NCI-H69 (cell line): Measurements from ENCODE around the gene SLC34A1.
"Not testable (repeated sequence)": the region's sequence is repeated elsewhere in the genome, so short reads cannot be mapped to it uniquely, and the experiment has no call there.

Experiments used
- DNase-seq: peaks from one replicate; lab custom pipeline; 2025; lab: John Stamatoyannopoulos, UW

SLC34A1 gene

DNA sequence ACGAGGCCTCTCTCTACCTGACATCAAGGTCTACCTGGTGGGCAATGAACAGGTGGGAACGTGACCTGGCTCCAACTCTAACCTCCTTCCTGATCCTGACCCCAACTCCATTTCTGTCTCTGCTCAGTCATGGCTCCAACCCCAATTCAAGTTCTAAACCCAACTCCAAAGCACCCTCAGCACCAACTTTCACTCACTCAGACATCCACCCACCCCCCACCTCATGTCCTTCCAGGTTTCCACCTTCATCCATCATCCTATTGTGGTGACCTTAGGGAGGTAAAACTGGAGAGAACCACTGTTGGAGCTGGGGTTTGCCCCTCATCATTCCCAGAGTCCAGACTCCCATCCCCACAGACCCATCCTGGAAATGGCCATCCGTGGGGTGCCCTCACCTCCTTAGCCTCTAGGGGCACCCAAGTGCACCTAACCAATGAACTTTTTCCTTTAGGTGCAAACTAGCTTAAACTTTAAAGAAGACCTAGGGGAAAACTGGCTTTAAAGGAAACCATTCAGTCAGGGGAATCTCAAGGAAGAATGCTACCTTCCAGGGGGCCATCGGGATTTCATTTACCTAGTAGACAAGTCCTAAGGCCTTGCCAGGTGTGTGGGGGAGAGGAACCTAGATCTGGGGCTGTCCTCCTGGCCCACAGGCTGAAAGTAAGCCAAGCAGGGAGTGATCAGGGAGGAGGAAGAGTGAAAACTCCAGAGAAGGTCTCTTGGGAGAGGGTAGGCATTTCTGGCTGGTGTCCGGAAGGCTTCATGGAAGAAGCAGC is 15.2 kb upstream of the SLC34A1 start:
- DNase-seq: peak; percentile 40

DNA sequence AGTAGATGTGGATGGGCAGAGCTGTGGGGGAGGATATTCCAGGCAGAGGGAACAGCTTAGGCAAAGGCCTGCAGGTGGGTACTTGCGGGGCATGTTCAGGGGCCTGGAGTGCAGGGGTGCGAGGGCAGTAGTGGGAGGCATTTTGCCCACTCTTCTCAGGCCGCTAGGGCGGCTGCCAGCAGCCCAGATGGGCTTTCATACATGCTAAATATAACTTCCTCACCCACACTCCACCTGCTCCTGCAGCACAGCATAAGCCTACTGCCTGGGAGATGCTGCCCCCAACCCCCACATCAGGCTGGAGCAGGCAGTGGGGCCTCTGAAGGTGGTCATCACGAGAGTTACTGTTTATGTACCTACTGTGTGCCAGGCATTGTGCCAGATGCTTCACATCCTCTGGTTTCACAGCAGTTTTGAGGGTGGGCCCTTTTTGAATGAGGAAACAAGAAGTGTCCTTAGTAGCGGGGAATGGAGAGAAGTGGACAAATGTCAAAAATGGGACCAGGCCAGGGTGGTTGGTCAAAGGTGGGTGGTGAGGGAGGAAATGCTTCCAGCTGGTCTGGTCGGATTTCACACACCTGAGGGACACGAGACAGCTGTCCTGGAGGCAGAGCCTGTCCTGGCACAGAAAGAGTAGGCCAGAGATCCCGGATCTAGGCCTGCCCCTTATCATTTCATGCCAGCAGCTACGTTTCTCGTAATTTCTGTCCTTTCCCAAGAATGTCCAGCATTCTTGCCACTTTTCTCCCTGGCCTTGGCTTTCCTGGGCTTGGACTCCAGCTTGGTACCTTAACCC is 14.4 kb upstream of the SLC34A1 start:
- no peak for DNase-seq

- peak; percentile 96 for DNase-seq
Observed at GRCh38 chr5:177370488-177371119, 13.6 kb upstream of the SLC34A1 start.

DNA sequence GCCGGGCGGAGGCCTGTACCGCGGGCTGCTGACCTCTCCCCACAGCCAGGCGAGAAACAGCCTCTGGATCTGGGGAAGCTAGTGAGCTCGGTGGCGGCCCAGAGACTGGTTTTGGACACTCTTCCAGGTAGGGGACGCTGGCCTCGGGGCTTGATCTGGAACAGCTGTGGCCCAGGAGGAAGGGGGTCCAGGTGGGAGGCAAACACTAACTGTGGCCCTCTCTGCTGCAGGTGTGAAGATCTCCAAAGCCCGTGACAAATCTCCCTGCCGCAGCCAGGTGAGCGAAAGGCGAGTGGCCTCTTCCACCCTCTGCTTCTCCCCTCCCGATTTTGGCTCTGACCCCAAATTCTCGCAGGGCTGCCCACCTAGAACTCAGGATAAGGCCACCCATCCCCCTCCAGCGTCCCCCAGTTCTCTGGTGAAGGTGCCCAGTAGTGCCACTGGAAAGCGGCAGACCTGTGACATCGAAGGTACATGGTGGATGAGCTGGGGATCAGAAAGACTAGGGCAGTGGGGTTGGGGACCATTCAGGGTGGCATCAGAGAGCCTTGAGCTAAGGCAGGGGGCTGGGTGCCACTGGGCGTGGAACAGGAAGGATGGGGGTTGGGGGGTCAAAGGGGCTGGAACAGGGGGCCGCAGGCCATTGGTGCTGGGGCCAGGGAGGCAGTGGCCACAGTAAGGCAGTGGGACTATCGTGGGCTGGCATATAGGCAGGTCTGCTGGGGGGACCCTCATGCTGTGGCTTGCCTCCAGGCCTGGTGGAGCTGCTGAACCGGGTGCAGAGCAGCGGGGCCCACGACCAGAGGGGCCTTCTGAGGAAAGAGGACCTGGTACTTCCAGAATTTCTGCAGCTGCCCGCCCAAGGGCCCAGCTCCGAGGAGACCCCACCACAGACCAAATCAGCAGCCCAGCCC is 12.9 kb upstream of the SLC34A1 start:
- DNase-seq: no peak

GRCh38 chr5:177372034-177372896 is 12.0 kb upstream of the SLC34A1 start:
- no peak for DNase-seq

DNA sequence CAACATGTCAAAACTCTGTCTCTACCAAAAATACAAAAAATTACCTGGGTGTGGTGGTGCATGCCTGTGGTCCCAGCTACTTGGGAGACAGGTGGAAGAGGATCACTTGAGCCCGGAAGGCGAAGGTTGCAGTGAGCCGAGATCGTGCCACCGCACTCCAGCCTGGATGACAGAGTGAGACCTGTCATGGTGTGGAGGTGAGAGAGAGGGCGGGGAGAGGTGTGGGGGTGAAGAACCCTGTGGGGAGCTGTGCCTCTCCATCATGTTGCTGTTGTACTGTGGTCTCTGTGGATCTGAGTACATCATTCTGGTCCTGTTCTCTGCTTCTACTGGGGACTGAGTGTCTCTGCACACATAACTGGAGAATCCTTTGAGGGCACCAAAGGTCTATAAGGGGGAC is 11.3 kb upstream of the SLC34A1 start:
- DNase-seq: no peak

- DNase-seq: peak; percentile 24
Observed at GRCh38 chr5:177373806-177374205, 10.4 kb upstream of the SLC34A1 start.

DNA sequence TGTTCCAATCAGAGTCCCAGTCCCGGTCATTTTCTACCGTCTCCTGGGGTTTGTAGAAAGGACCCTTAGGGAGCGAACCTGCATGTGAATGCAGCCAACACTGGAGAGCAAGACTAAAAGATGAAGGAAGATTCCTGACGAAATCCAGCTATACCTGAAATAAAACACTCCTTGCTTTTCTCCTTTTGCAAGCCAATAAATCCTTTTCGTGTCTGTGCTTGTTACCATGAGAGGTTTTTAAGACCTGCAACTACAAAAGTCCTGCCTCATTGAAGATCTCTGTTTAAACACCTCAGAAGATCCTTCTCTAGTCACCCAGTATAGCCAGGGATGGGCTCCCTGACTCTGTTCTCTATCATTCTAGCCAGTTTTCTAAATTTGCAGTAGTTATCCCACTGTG is 10.0 kb upstream of the SLC34A1 start:
- no peak for DNase-seq

DNA sequence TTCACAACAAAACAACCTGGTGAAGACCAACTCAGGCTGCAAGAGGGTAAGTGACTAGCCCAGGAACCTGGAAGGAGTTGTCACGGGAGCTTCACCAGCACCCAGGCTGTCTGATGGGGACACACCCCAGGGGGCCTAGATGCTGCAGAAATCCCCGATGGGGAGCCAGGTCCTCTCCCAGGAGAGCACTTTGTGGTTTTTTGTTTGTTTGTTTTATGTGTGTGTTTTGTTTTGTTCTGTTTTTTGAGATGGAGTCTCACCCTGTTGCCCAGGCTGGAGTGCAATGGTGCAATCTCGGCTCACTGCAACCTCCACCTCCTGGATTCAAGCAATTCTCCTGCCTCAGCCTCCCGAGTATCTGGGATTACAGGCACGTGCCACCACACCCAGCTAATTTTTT is 8.7 kb upstream of the SLC34A1 start:
- DNase-seq: not testable (repeated sequence)

- DNase-seq: no peak
Observed at GRCh38 chr5:177376107-177376506, 8.1 kb upstream of the SLC34A1 start.

- peak; percentile 49 for DNase-seq
Observed at GRCh38 chr5:177377851-177378776, 6.1 kb upstream of the SLC34A1 start.

DNA sequence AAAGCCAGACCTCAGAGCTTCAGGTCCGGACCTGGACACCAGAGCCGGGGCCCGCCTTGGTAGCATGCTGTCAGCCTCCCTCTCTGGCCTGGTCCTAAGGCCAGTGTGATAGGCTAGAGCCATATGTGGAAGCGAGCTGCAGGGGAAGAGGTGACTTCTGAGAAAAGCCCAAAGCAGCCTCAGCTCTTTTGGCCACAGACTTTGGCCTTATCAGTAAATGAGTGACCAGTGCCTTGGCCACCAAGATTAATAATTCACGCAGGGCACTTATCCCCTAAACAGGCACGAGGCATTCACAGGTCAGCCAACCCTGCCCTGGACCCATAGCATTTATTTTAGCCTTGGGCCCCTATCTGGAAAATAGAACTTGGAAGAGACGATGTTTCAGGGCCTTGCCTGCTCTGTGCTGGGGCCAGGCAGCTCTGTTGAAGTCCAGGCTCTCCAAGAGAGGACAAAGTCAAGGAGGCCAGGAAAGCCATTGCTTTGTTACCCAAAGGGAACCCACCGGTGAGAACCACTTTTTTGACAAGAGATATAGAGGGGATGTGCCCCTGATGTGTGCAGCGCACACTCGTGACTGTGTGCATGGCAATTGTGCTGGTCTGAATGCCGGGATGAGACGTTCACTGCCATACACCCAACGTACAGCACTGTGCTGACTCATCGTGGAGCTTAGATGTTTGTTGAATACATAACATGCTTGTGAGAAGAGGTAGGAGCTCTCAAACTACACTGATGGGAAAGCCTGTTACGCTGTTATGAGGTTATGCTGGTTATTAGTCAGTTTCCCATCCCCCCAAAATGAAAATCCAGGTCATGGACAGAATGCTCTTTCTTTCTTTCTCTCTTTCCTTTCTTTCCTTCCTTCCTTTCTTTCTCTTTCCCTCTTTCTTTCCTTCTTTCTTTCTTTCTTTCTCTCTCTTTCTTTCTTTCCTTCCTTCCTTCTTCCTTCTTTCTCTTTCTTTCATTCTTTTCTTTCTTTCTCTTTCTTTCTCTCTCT is 5.0 kb upstream of the SLC34A1 start:
- DNase-seq: no peak

DNA sequence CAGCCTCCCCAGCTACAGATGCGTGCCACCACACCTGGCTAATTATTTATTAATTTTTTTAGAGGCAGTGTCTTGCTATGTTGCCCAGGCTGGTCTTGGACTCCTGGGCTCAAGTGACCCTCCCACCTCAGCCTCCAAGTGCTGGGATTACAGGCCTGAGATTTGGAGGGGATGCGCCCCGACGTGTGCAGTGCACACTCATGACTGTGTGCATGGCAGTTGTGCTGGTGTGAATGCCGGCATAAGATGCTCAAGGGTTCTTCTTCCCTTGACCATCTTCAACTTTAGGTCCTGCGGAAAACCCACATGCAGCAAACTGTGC is 3.5 kb upstream of the SLC34A1 start:
- DNase-seq: no peak

DNA sequence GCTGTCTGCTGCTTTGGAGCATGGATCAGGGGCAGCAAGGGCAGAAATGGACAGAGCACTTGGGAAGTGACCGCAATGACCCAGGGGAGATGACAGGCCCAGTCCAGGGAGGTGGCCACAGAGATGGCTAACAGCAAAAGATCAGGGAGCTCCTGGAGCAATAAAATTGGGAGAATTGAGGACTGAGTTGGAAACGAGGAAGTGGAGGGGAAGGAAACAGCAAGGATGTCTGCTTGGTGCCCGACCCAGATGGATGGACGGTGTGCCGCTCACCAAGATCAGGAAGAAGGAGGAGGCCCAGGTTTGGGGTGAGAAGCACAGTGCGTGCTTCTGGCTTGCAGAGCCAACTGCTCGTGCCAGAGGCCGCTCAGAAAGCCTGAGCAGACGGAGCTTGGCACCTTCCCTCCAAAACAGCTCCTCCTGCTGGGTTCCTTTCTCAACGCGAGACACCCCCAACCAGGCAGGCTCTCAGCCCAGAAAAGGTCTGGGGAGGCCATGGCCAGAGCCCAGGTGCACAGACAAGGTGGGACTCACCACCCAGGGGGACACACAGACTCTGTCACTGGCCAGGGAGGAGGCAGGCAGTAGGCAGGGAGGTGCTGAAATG is 1.7 kb upstream of the SLC34A1 start:
- DNase-seq: peak; percentile 79

DNA sequence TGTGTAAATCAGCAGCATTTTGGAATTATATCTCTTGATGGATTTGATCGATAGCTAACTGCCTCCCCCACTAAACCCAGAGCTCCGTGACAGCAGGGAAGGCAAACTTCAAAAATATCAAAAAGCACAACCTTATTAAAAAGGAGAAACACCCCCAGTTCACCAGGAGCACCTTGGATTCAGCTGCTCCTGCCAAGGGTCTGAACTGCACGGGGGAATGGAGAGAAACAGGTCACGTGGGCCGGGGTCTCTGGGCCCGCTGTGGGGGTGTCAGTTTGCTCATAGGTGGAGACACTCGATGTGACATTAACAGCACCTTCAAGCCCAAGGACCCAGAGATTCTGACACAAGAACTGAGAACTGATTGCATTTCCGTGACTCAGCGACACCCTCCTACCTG is 1.1 kb upstream of the SLC34A1 start:
- DNase-seq: no peak

DNA sequence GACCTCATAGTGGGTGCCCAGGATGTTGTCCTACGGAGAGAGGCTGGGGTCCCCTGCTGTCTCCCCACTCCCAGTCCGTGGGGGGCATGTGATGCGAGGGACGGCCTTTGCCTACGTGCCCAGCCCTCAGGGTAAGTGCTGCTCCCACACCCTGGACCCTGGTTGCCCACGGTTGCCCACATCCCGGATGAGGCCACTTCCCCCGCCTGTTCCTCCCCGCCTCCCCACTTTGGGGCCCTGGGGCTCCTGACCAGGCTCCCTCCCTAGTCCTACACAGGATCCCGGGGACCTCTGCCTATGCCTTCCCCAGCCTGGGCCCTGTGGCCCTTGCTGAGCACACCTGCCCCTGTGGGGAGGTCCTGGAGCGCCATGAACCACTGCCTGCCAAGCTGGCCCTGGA is 1.5 kb downstream of the SLC34A1 start:
- no peak for DNase-seq

DNA sequence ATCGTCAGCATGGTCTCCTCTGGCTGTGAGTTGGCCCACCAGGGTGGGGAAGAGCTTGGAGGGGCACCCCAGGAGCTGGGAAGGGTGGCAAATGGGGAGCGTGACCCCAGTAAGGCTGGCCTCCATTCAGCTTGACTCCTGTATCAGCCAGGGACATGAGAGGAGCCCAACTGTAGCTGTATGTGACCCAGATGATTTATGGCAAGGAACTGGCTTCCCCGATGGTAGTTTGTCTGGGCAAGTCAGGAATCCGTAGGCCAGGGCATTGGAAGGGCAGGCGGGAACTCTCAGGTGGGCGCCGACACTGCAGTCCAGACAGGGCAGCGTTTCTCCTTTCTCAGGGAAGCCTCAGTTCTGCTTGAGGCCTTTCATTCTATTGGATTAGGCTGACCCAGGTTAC is 2.3 kb downstream of the SLC34A1 start:
- DNase-seq: no peak

DNA sequence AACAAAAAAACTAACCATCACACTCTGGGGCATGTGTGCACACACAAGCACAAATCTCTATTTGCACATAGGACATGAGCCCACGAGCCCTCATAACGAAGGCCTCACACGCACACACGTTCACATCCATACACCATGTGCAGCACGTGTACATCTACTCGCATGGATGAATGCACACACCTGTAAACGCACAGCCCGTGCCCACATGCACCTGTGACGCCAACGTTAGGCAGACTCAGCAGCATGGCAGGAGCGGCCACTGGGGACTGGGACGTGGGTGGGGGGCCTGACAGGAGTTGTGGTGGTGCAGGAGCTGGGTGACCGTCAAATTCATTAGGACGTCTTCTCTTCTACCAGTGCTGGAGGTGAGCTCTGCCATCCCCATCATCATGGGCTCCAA is 3.2 kb downstream of the SLC34A1 start:
- DNase-seq: no peak
